H1 (cell line): ENCODE results near the gene SEL1L2. TPM values are rescaled to one million over a fixed set of nuclear protein-coding genes. Genes with fewer than 3 reads are reported as not detected.

Experiments used
- CTCF ChIA-PET: fragments of 300-600 bp; sonication (Branson Sonifier 250); formaldehyde crosslinking; loops from one replicate; lab custom pipeline; 2021; ENCODE audit not compliant: partially characterized antibody; lab: Charles Lee
- POLR2A ChIA-PET: fragments of 300-600 bp; sonication (Branson Sonifier 250); formaldehyde crosslinking; loops from one replicate; lab custom pipeline; 2021; ENCODE audit warnings: inconsistent platforms; ENCODE audit not compliant: partially characterized antibody; lab: Charles Lee
- DNase-seq, 2 experiments: peaks; one replicate each; pipeline versions ENCODE4 v3.0.0 to v3.0.0-alpha.2; 2010 to 2022; ENCODE audit warnings: low spot score in 2 of 2, low read depth in 1 of 2, mixed read lengths in 1 of 2
- FAIRE-seq: peaks from 2 replicates; lab custom pipeline; 2011; peaks lifted over from hg19 to GRCh38; lab: Jason Lieb, UNC
- H2AFZ ChIP-seq: 2 replicates; pipeline ENCODE4 v1.8.1; 2012; ENCODE audit warnings: low read length, inconsistent platforms
- H2AK5ac ChIP-seq: 2 replicates; pipeline ENCODE4 v1.6.1; 2013; ENCODE audit warnings: low read depth, low read length
- H2BK120ac ChIP-seq: replicated peaks from 2 replicates; pipeline ENCODE3; 2013; ENCODE audit warnings: low read depth, low read length, inconsistent platforms
- H2BK12ac ChIP-seq: 2 replicates; pipeline ENCODE4 v1.6.1; 2013; ENCODE audit warnings: low read depth, low read length
- H2BK15ac ChIP-seq: 2 replicates; pipeline ENCODE4 v1.6.1; 2013; ENCODE audit warnings: low read length
- H2BK20ac ChIP-seq: 2 replicates; pipeline ENCODE4 v1.6.1; 2013; ENCODE audit warnings: low read length
- H2BK5ac ChIP-seq: 2 replicates; pipeline ENCODE4 v1.6.1; 2013; ENCODE audit warnings: low read depth, low read length
- H3K14ac ChIP-seq: 2 replicates; pipeline ENCODE4 v1.6.1; 2013; ENCODE audit warnings: inconsistent platforms; ENCODE audit not compliant: insufficient read length
- H3K18ac ChIP-seq: 2 replicates; pipeline ENCODE4 v1.6.1; 2013; ENCODE audit warnings: low read length; ENCODE audit errors: extremely low read depth
- H3K23ac ChIP-seq: 2 replicates; pipeline ENCODE4 v1.6.1; 2013; ENCODE audit warnings: inconsistent platforms; ENCODE audit not compliant: insufficient read length
- H3K23me2 ChIP-seq: 2 replicates; pipeline ENCODE4 v1.6.1; 2013; ENCODE audit warnings: low read depth, low read length
- H3K27ac ChIP-seq: 2 replicates; pipeline ENCODE4 v1.6.1; 2011; ENCODE audit warnings: low read depth, low read length, inconsistent platforms
- H3K27me3 ChIP-seq, 4 experiments: replicated peaks in 1 of 4; 1 replicate in 1 of 4; 2 replicates in 3 of 4; pipeline versions ENCODE4 v1.6.1 to v1.8.1; 2011 to 2013; ENCODE audit warnings: low read length in 3 of 4, mild to moderate bottlenecking in 3 of 4, inconsistent platforms in 2 of 4, mixed read lengths in 2 of 4, moderate library complexity in 1 of 4; ENCODE audit not compliant: control insufficient read depth in 3 of 4, insufficient read depth in 3 of 4; ENCODE audit errors: extremely low read depth in 1 of 4
- H3K36me3 ChIP-seq, 4 experiments: 2 replicates each; pipeline versions ENCODE4 v1.6.1 to v1.8.1; 2011 to 2013; ENCODE audit warnings: mild to moderate bottlenecking in 4 of 4, low read length in 3 of 4, moderate library complexity in 2 of 4, control low read depth in 1 of 4, inconsistent platforms in 1 of 4; ENCODE audit not compliant: insufficient read depth in 4 of 4, control insufficient read depth in 2 of 4
- H3K4ac ChIP-seq: replicated peaks from 2 replicates; pipeline ENCODE3; 2013; ENCODE audit warnings: low read length, low read depth, mixed read lengths, inconsistent platforms; ENCODE audit not compliant: insufficient read length
- H3K4me1 ChIP-seq, 4 experiments: replicated peaks in 1 of 4; 1 replicate in 1 of 4; 2 replicates in 3 of 4; pipeline versions ENCODE4 v1.6.1 to v1.8.1; 2011 to 2013; ENCODE audit warnings: low read length in 3 of 4, inconsistent platforms in 2 of 4, mixed read lengths in 1 of 4; ENCODE audit not compliant: insufficient read depth in 4 of 4, control insufficient read depth in 3 of 4
- H3K4me2 ChIP-seq, 2 experiments: 2 replicates each; pipeline versions ENCODE4 v1.6.1 to v1.8.1; 2011 to 2013; ENCODE audit warnings: low read depth in 2 of 2, low read length in 2 of 2, control low read depth in 1 of 2, inconsistent platforms in 1 of 2, mild to moderate bottlenecking in 1 of 2; ENCODE audit not compliant: insufficient read depth in 1 of 2
- H3K4me3 ChIP-seq, 4 experiments: fragments of 200-600, 300-600 bp in 1 of 4; sonication (generic), shearing (Covaris generic), sonication (Bioruptor Twin) in 1 of 4; 2 replicates each; pipeline versions ENCODE4 v1.5.1 to v1.8.1; 2011 to 2016; ENCODE audit warnings: low read length in 4 of 4, low read depth in 3 of 4, control low read depth in 2 of 4, inconsistent platforms in 2 of 4, mild to moderate bottlenecking in 2 of 4, mixed read lengths in 1 of 4, moderate library complexity in 1 of 4; ENCODE audit not compliant: insufficient read depth in 2 of 4; ENCODE audit errors: extremely low read depth in 1 of 4
- H3K56ac ChIP-seq: replicated peaks from 2 replicates; pipeline ENCODE3; 2013; ENCODE audit warnings: low read depth, mild to moderate bottlenecking, mixed read lengths, low read length, inconsistent platforms; ENCODE audit not compliant: insufficient read length
- H3K79me1 ChIP-seq: 2 replicates; pipeline ENCODE4 v1.6.1; 2013; ENCODE audit warnings: low read depth, low read length, control low read depth
- H3K79me2 ChIP-seq, 2 experiments: 2 replicates each; pipeline versions ENCODE4 v1.6.1 to v1.8.1; 2012 to 2013; ENCODE audit warnings: low read length in 2 of 2, mild to moderate bottlenecking in 2 of 2, inconsistent platforms in 1 of 2; ENCODE audit not compliant: insufficient read depth in 2 of 2, control insufficient read depth in 1 of 2
- H3K9ac ChIP-seq, 4 experiments: replicated peaks in 1 of 4; 1 replicate in 1 of 4; 2 replicates in 3 of 4; pipeline versions ENCODE4 v1.6.1 to v1.8.1; 2011 to 2013; ENCODE audit warnings: low read depth in 3 of 4, low read length in 3 of 4, control low read depth in 2 of 4, mild to moderate bottlenecking in 2 of 4, moderate library complexity in 2 of 4, inconsistent platforms in 1 of 4; ENCODE audit errors: extremely low read depth in 1 of 4
- H3K9me3 ChIP-seq, 2 experiments: 2 replicates each; pipeline versions ENCODE4 v1.6.1 to v1.8.1; 2012 to 2013; ENCODE audit warnings: mild to moderate bottlenecking in 2 of 2, moderate library complexity in 2 of 2, control low read depth in 1 of 2, inconsistent platforms in 1 of 2, low read depth in 1 of 2, low read length in 1 of 2, mixed read lengths in 1 of 2; ENCODE audit not compliant: insufficient read depth in 2 of 2
- H4K20me1 ChIP-seq, 2 experiments: replicated peaks in 1 of 2; 2 replicates each; pipeline versions ENCODE3 to v1.8.1; 2011 to 2013; ENCODE audit warnings: inconsistent platforms in 2 of 2, low read length in 2 of 2, mild to moderate bottlenecking in 1 of 2; ENCODE audit not compliant: insufficient read depth in 2 of 2, control insufficient read depth in 1 of 2
- H4K5ac ChIP-seq: 2 replicates; pipeline ENCODE4 v1.6.1; 2013; ENCODE audit warnings: low read length, low read depth, mixed read lengths, inconsistent platforms; ENCODE audit not compliant: insufficient read length
- H4K8ac ChIP-seq: 2 replicates; pipeline ENCODE4 v1.8.0; 2013; ENCODE audit warnings: mild to moderate bottlenecking, moderate library complexity, low read length, inconsistent platforms; ENCODE audit not compliant: insufficient read depth; ENCODE audit errors: extremely low read depth
- H4K91ac ChIP-seq: replicated peaks from 2 replicates; pipeline ENCODE3; 2013; ENCODE audit warnings: low read length, mixed read lengths, inconsistent platforms; ENCODE audit not compliant: insufficient read length
- ASH2L ChIP-seq: fragments of 200-600, 300-600 bp; sonication (generic); IDR thresholded peaks from one replicate; pipeline ENCODE4 v1.7.1; 2017; ENCODE audit warnings: low read length
- E2F6 ChIP-seq: IDR thresholded peaks from 2 replicates; pipeline ENCODE4 v1.6.1; 2012; ENCODE audit warnings: inconsistent platforms
- EGR1 ChIP-seq: IDR thresholded peaks from 2 replicates; pipeline ENCODE4 v1.6.1; 2011; ENCODE audit warnings: low read depth, low read length, borderline replicate concordance
- HDAC6 ChIP-seq: IDR thresholded peaks from one replicate; pipeline ENCODE4 v1.7.1; 2012; ENCODE audit warnings: low read depth, mild to moderate bottlenecking, inconsistent platforms, low read length, moderate library complexity
- JUND ChIP-seq: IDR thresholded peaks from 2 replicates; pipeline ENCODE4 v1.6.1; 2011; ENCODE audit warnings: mild to moderate bottlenecking, improper control_type of control experiment, low read length
- MAFK ChIP-seq: IDR thresholded peaks from 2 replicates; pipeline ENCODE4 v1.6.1; 2012; ENCODE audit warnings: low read depth, mild to moderate bottlenecking, improper control_type of control experiment, low read length
- RAD21 ChIP-seq, 2 experiments: IDR thresholded peaks in 1 of 2; conservative IDR thresholded peaks in 1 of 2; 2 replicates each; pipeline ENCODE4 v1.6.1; 2011; ENCODE audit warnings: low read depth in 2 of 2, low read length in 2 of 2, improper control_type of control experiment in 1 of 2, inconsistent platforms in 1 of 2, mild to moderate bottlenecking in 1 of 2, moderate library complexity in 1 of 2
- SIX5 ChIP-seq: IDR thresholded peaks from 2 replicates; pipeline ENCODE4 v1.6.1; 2011; ENCODE audit warnings: mild to moderate bottlenecking, low read depth, low read length
- TAF7 ChIP-seq: optimal IDR thresholded peaks from 2 replicates; pipeline ENCODE3; 2011; ENCODE audit warnings: low read depth, mild to moderate bottlenecking, inconsistent platforms, low read length, moderate library complexity, borderline replicate concordance
- WGBS, 2 experiments: shearing (Covaris generic) in 1 of 2; methylation state at CpG; one replicate each; pipeline versions ENCODE4 v1.1.6 to v1.1.7; 2013 to 2015; ENCODE audit warnings: low lambda C conversion rate in 2 of 2, mixed read lengths in 2 of 2, inconsistent platforms in 1 of 2, low coverage in 1 of 2, missing lambda C conversion rate in 1 of 2; ENCODE audit not compliant: insufficient replicate concordance in 2 of 2, insufficient coverage in 1 of 2, insufficient read length in 1 of 2; ENCODE audit errors: extremely low coverage in 1 of 2, missing lambda C conversion rate in 1 of 2; 5-methylcytosine and 5-hydroxymethylcytosine counted together
- polyA plus RNA-seq, 7 experiments: library from polyadenylated mRNA; depleted of rRNA in 3 of 7; stranded (reverse) in 5 of 7; unstranded in 2 of 7; fragments of >200 nt in 5 of 7; fragments of 200-250 nt in 2 of 7; gene quantifications; 1 replicate in 5 of 7; 2 replicates in 1 of 7; 4 replicates in 1 of 7; pipeline versions ENCODE4 v1.2.1 to v1.2.3, GENCODE V29; 2011 to 2013; ENCODE audit warnings: missing spikeins in 2 of 7, mixed read lengths in 2 of 7
- total RNA-seq: library from RNA; stranded (reverse); fragmentation: NEBNext Ultra II Directional; extraction: Animal tissue kit (Norgen Biotek cat#: 25700); gene quantifications from 2 replicates; pipeline ENCODE4 v1.2.1, GENCODE V29; 2021
- TF ChIP-seq, protein P1 (sequence below): IDR thresholded peaks from 2 replicates; pipeline ENCODE4 v1.6.1; 2011; ENCODE audit warnings: low read length, improper control_type of control experiment

SEL1L2 gene
- total and polyA plus RNA-seq, 2 of the 8 experiments (the other 6 are each of a cell fraction or from before 2014, with no cell fraction given), result not detected

- peak within 1 kb of the TSS; percentile 85; the same call in 1 of the 2 replicates for H2AFZ ChIP-seq
- H3K27ac ChIP-seq, result no peak within 1 kb of the TSS
- peak within 1 kb of the TSS; percentile 58 to 77 (median 61) for H3K4me3 ChIP-seq
- no peak within 1 kb of the TSS for H2BK12ac ChIP-seq
- peaks cover 0 to 11% (median 6%) of the 10 kb centered on the region in 4 experiments; a peak in 5 of 7 replicates for H3K27me3 ChIP-seq
- H4K91ac ChIP-seq, result no peak within 1 kb of the TSS
- FAIRE-seq, result no peak
- H3K23ac ChIP-seq, result no peak within 1 kb of the TSS
- H3K4ac ChIP-seq, result no peak within 1 kb of the TSS
- H3K79me1 ChIP-seq, result no peaks in the 10 kb centered on the region
- peak within 1 kb of the TSS in 1 of 4 experiments; percentile 53; a peak in 1 of 7 replicates for H3K9ac ChIP-seq
- H3K79me2 ChIP-seq, result no peaks in the 10 kb centered on the region
- no peak within 1 kb of the TSS for H2BK15ac ChIP-seq
- peaks cover 10% of the 10 kb centered on the region; the same call in 1 of the 2 replicates for H3K23me2 ChIP-seq
- POLR2A ChIA-PET, result interaction anchor here (1.1 kb wide), 1 partner anchor 10 kb away, joined by 3 read pairs; no protein-coding TSS in a partner anchor
- H3K14ac ChIP-seq, result no peak within 1 kb of the TSS
- 2% methylated on average over 31 of the region's 61 CpGs; no CpG with 5 or more reads in 1 of the 2 experiments for WGBS, 2 experiments
- H4K8ac ChIP-seq, result no peak within 1 kb of the TSS
- peak within 1 kb of the TSS; percentile 70 to 85 for H3K4me2 ChIP-seq
- H4K5ac ChIP-seq, result no peak within 1 kb of the TSS
- peak within 1 kb of the TSS; percentile 12 for H3K56ac ChIP-seq
- no peaks in the 10 kb centered on the region for H3K36me3 ChIP-seq
- CTCF ChIA-PET, result interaction anchor here (0.8 to 1.7 kb wide), 6 partner anchors 20 to 177 kb away, joined by 3 to 4 read pairs (median 4); no protein-coding TSS in a partner anchor
- H3K18ac ChIP-seq, result no peak within 1 kb of the TSS
- no peak within 1 kb of the TSS; the same call in 1 of the 2 replicates for H2BK5ac ChIP-seq
- peak; percentile 94 to 100 for DNase-seq
- H2AK5ac ChIP-seq, result no peak within 1 kb of the TSS
- no peak within 1 kb of the TSS for H2BK20ac ChIP-seq
- H2BK120ac ChIP-seq, result no peak within 1 kb of the TSS
- H3K4me1 ChIP-seq, result peaks cover 0 to 4% (median 1%) of the 10 kb centered on the region in 4 experiments; a peak in 3 of 7 replicates
- H3K9me3 ChIP-seq, result peaks cover 0 to 3% of the 10 kb centered on the region in 2 experiments; a peak in 1 of 4 replicates
- H4K20me1 ChIP-seq, result no peaks in the 10 kb centered on the region
- TF ChIP-seq ASH2L, result peak; percentile 21
- no peak for TF ChIP-seq TAF7
- no peak for TF ChIP-seq JUND
- TF ChIP-seq EGR1, result peak; percentile 34; the same call in 1 of the 2 replicates
- TF ChIP-seq HDAC6, result no peak
- TF ChIP-seq RAD21 (IDR thresholded peaks at IDR 0.05 in 1 of 2, conservative IDR thresholded peaks at IDR 0.05 in 1 of 2; ENCODE audit: low read depth in 2 of 2, low read length in 2 of 2), result no peak
- TF ChIP-seq E2F6, result no peak; the same call in 1 of the 2 replicates
- TF ChIP-seq, protein P1, sequence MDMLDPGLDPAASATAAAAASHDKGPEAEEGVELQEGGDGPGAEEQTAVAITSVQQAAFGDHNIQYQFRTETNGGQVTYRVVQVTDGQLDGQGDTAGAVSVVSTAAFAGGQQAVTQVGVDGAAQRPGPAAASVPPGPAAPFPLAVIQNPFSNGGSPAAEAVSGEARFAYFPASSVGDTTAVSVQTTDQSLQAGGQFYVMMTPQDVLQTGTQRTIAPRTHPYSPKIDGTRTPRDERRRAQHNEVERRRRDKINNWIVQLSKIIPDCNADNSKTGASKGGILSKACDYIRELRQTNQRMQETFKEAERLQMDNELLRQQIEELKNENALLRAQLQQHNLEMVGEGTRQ, result no peak
- TF ChIP-seq MAFK, result no peak
- TF ChIP-seq SIX5, result no peak
Observed at GRCh38 chr20:13995086-13995665, 4.8 kb upstream of the SEL1L2 start, which contains the start of gene MACROD2. Gene MACROD2 (plus strand): TSS chr20:13995516.
